ENCODE results near the gene FUT8. TPM values are rescaled to one million over a fixed set of nuclear protein-coding genes. Genes with fewer than 3 reads are reported as not detected.

Gene FUT8
- total and polyA plus RNA-seq, 2 experiments from 2014 or later, result 26.6 to 67.5 TPM

DNA sequence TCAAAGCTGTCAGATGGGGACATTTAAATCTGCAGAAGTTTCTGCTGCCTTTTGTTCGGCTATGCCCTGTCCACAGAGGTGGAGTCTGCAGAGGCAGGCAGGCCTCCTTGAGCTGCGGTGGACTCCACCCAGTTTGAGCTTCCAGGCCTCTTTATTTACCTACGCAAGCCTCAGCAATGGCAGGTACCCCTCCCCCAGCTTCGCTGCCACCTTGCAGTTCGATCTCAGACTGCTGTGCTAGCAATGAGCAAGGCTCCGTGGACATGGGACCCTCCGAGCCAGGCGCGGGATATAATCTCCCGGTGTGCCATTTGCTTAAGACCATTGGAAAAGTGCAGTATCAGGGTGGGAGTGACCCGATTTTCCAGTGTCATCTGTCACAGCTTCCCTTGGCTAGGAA, 115.5 kb downstream of the FUT8 start:
- Histone ChIP-seq H3K4me3 (no peak overlapping the region), H3K79me2 (peaks cover 16% of the 10 kb centered on the region), H3K9me3 (ENCODE audit: low read depth) (peaks cover 6% of the 10 kb centered on the region), H3K4me1 (ENCODE audit: insufficient read depth) (no peaks in the 10 kb centered on the region), H2AFZ (no peak overlapping the region), H4K20me1 (ENCODE audit: insufficient read depth, poor library complexity, severe bottlenecking) (no peaks in the 10 kb centered on the region), H3K27me3 (no peaks in the 10 kb centered on the region), H3K36me3 (replicated peaks; ENCODE audit: insufficient read depth, low read depth) (no peaks in the 10 kb centered on the region), H3K27ac (no peak overlapping the region), H3K9me2 (replicated peaks; ENCODE audit: insufficient read depth) (no peaks in the 10 kb centered on the region), H3K4me2 (no peak overlapping the region)
- no peak for DNase-seq (ENCODE audit: low spot score)
- WGBS (ENCODE audit: low lambda C conversion rate, missing lambda C conversion rate), result 98% methylated on average over 11 of the region's 11 CpGs
- TF ChIP-seq, protein P1, sequence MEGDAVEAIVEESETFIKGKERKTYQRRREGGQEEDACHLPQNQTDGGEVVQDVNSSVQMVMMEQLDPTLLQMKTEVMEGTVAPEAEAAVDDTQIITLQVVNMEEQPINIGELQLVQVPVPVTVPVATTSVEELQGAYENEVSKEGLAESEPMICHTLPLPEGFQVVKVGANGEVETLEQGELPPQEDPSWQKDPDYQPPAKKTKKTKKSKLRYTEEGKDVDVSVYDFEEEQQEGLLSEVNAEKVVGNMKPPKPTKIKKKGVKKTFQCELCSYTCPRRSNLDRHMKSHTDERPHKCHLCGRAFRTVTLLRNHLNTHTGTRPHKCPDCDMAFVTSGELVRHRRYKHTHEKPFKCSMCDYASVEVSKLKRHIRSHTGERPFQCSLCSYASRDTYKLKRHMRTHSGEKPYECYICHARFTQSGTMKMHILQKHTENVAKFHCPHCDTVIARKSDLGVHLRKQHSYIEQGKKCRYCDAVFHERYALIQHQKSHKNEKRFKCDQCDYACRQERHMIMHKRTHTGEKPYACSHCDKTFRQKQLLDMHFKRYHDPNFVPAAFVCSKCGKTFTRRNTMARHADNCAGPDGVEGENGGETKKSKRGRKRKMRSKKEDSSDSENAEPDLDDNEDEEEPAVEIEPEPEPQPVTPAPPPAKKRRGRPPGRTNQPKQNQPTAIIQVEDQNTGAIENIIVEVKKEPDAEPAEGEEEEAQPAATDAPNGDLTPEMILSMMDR (IDR thresholded peaks at IDR 0.05; ENCODE audit: poor library complexity), result no peak
- no peak for TF ChIP-seq EZH2phosphoT487 (IDR thresholded peaks at IDR 0.05; ENCODE audit: low read depth, severe bottlenecking, unreplicated experiment)
- TF ChIP-seq EZH2 (IDR thresholded peaks at IDR 0.05; ENCODE audit: borderline replicate concordance), result no peak

DNA sequence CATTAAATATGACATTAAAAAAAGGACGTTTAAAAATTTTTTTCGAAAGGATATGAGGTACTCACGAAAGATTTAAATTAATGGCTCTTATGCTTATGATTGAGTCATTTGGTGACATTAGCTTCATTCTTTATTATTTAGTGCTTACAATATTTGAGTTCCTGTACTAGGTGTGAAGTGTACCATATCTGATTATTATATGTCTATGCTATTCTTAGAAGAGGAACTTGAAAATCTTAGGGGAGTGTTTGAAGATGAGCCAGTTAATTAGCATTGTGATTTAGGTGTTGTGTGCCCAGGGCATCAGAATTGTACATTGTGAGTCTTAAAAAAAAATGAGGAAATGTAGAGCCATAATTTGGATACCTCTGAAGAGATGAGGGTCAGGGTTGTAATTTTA, 118.6 kb downstream of the FUT8 start:
- Histone ChIP-seq H3K9me3 (ENCODE audit: low read depth) (peaks cover 9% of the 10 kb centered on the region), H3K27me3 (no peaks in the 10 kb centered on the region), H3K36me3 (replicated peaks; ENCODE audit: insufficient read depth, low read depth) (no peaks in the 10 kb centered on the region), H3K79me2 (peaks cover 36% of the 10 kb centered on the region), H4K20me1 (ENCODE audit: insufficient read depth, poor library complexity, severe bottlenecking) (no peaks in the 10 kb centered on the region), H3K9me2 (replicated peaks; ENCODE audit: insufficient read depth) (no peaks in the 10 kb centered on the region), H3K27ac (no peak overlapping the region), H3K4me1 (ENCODE audit: insufficient read depth) (no peaks in the 10 kb centered on the region), H2AFZ (no peak overlapping the region), H3K4me3 (no peak overlapping the region), H3K4me2 (no peak overlapping the region)
- TF ChIP-seq EZH2phosphoT487 (IDR thresholded peaks at IDR 0.05; ENCODE audit: low read depth, severe bottlenecking, unreplicated experiment), result no peak
- TF ChIP-seq EZH2 (IDR thresholded peaks at IDR 0.05; ENCODE audit: borderline replicate concordance), result no peak
- TF ChIP-seq, protein P1 (IDR thresholded peaks at IDR 0.05; ENCODE audit: poor library complexity), result no peak
- no peak for DNase-seq (ENCODE audit: low spot score)
- WGBS (ENCODE audit: low lambda C conversion rate, missing lambda C conversion rate), result 98% methylated on average over 3 of the region's 3 CpGs

- DNase-seq (ENCODE audit: low spot score), result no peak
- Histone ChIP-seq H3K36me3 (replicated peaks; ENCODE audit: insufficient read depth, low read depth) (no peaks in the 10 kb centered on the region), H3K79me2 (peaks cover 48% of the 10 kb centered on the region), H3K27ac (no peak overlapping the region), H3K9me2 (replicated peaks; ENCODE audit: insufficient read depth) (no peaks in the 10 kb centered on the region), H3K4me3 (no peak overlapping the region), H3K4me2 (no peak overlapping the region), H4K20me1 (ENCODE audit: insufficient read depth, poor library complexity, severe bottlenecking) (no peaks in the 10 kb centered on the region), H3K9me3 (ENCODE audit: low read depth) (peaks cover 4% of the 10 kb centered on the region), H2AFZ (no peak overlapping the region), H3K4me1 (ENCODE audit: insufficient read depth) (no peaks in the 10 kb centered on the region), H3K27me3 (no peaks in the 10 kb centered on the region)
- TF ChIP-seq, protein P1 (IDR thresholded peaks at IDR 0.05; ENCODE audit: poor library complexity), result no peak
- no peak for TF ChIP-seq EZH2phosphoT487 (IDR thresholded peaks at IDR 0.05; ENCODE audit: low read depth, severe bottlenecking, unreplicated experiment)
- TF ChIP-seq EZH2 (IDR thresholded peaks at IDR 0.05; ENCODE audit: borderline replicate concordance), result no peak
- 97% methylated on average over 4 of the region's 4 CpGs for WGBS (ENCODE audit: low lambda C conversion rate, missing lambda C conversion rate)
Measured at GRCh38 chr14:65533736-65534404, 121.3 kb downstream of the FUT8 start.

Data from hepatocyte (in vitro differentiated cells).